ENCODE measurements around the gene ZNF571. TPM values are rescaled to one million over a fixed set of nuclear protein-coding genes. Genes with fewer than 3 reads are reported as not detected.

The ZNF571 gene
- total RNA-seq, 1 experiment from 2014 or later = 13.6 TPM

Other genes starting within 250 kb of the ZNF571 start
- 3.4 and 5.9 TPM in 2 replicates for gene ZNF527, start 223.7 kb downstream of the ZNF571 start, total RNA-seq (2014; rRNA removed; shearing (Covaris generic); ENCODE audit: low replicate concordance)
- 2.0 and 2.5 TPM in 2 replicates for gene ZNF569, start 127.3 kb downstream of the ZNF571 start, total RNA-seq (2014; rRNA removed; shearing (Covaris generic); ENCODE audit: low replicate concordance)
- not detected in 2 replicates for gene ZNF570, start 125.4 kb downstream of the ZNF571 start, total RNA-seq (2014; rRNA removed; shearing (Covaris generic); ENCODE audit: low replicate concordance)
- gene ZNF793, start 87.9 kb downstream of the ZNF571 start, total RNA-seq (2014; rRNA removed; shearing (Covaris generic); ENCODE audit: low replicate concordance) = not detected in 2 replicates
- gene ZNF540, start 84 bp upstream of the ZNF571 start, total RNA-seq (2014; rRNA removed; shearing (Covaris generic); ENCODE audit: low replicate concordance) = 0.12 TPM in 1 of 2 replicates, not detected in the other
- gene ZFP30, start 60.7 kb upstream of the ZNF571 start, total RNA-seq (2014; rRNA removed; shearing (Covaris generic); ENCODE audit: low replicate concordance) = 27.0 and 30.2 TPM in 2 replicates
- gene ZNF607, start 125.0 kb upstream of the ZNF571 start, total RNA-seq (2014; rRNA removed; shearing (Covaris generic); ENCODE audit: low replicate concordance) = 0.89 and 1.3 TPM in 2 replicates
- gene ZNF573, start 184.8 kb upstream of the ZNF571 start, total RNA-seq (2014; rRNA removed; shearing (Covaris generic); ENCODE audit: low replicate concordance) = 2.1 and 2.9 TPM in 2 replicates